Naive thymus-derived CD8-positive, alpha-beta T cell (primary cell): ENCODE results near the gene PLEKHJ1. TPM values are rescaled to one million over a fixed set of nuclear protein-coding genes. Genes with fewer than 3 reads are reported as not detected.

Experiments
- ATAC-seq, 2 donors: fragments of 150-1000 bp; cut with Tn5 transposase in 1 of 2; sonication (Bioruptor Pico), chemical (Tn5 transposase) in 1 of 2; 1 replicate in 1 of 2; 2 replicates in 1 of 2; pipeline ENCODE4 v1.10.0; 2021; ENCODE audit warnings: mild to moderate bottlenecking in 2 of 2, moderate library complexity in 2 of 2
- POLR2A ChIA-PET: fragments of 350-600 bp; sonication (Branson Sonifier 250); formaldehyde crosslinking; loops from one replicate; lab custom pipeline; 2021; ENCODE audit warnings: antibody characterized with exemption; lab: Charles Lee
- DNase-seq, 10 donors: peaks; one replicate each; pipeline versions ENCODE4 v3.0.0 to v3.0.0-alpha.2; 2020 to 2022
- H3K27ac Mint-ChIP-seq, 10 donors: one replicate each; pipeline ENCODE4 v1.8.0; 2020 to 2022; ENCODE audit warnings: mild to moderate bottlenecking in 10 of 10, mixed read lengths in 10 of 10, moderate library complexity in 4 of 10, inconsistent platforms in 1 of 10
- H3K27me3 Mint-ChIP-seq, 5 donors: one replicate each; pipeline ENCODE4 v1.8.0; 2021 to 2022; ENCODE audit warnings: mixed read lengths in 5 of 5
- H3K36me3 Mint-ChIP-seq, 3 donors: one replicate each; pipeline ENCODE4 v1.8.0; 2020 to 2022; ENCODE audit warnings: mixed read lengths in 3 of 3, mild to moderate bottlenecking in 2 of 3, inconsistent platforms in 1 of 3
- H3K4me1 Mint-ChIP-seq, 4 donors: one replicate each; pipeline ENCODE4 v1.8.0; 2021 to 2022; ENCODE audit warnings: mixed read lengths in 4 of 4
- H3K4me3 Mint-ChIP-seq, 10 donors: one replicate each; pipeline ENCODE4 v1.8.0; 2020 to 2022; ENCODE audit warnings: mild to moderate bottlenecking in 10 of 10, mixed read lengths in 10 of 10, moderate library complexity in 6 of 10, inconsistent platforms in 1 of 10
- H3K9me3 Mint-ChIP-seq, 9 donors: one replicate each; pipeline ENCODE4 v1.8.0; 2020 to 2022; ENCODE audit warnings: mixed read lengths in 9 of 9, mild to moderate bottlenecking in 3 of 9, inconsistent platforms in 1 of 9, moderate library complexity in 1 of 9
- polyA plus RNA-seq, 3 donors: library from polyadenylated mRNA; unstranded; fragments of 300-500 nt; fragmentation: Illumina TruSeq; gene quantifications; one replicate each; pipeline ENCODE4 v1.2.3, GENCODE V29; 2021
- total RNA-seq, 8 experiments: library from RNA in 2 of 8; stranded (reverse) in 2 of 8; gene quantifications; one replicate each; pipeline ENCODE4 v1.2.3 and lab custom pipeline; 2021 to 2026

Gene PLEKHJ1
- total and polyA plus RNA-seq, 5 experiments from 2014 or later: 56.7 to 106 (median 85.2) TPM

- POLR2A ChIA-PET: interaction anchor here (0.6 to 12.1 kb wide), 12 partner anchors 10 to 182 kb away, joined by 3 to 370 read pairs (median 10); partner anchors contain the start of genes AMH, JSRP1, LSM7 and PEAK3
- DNase-seq: peak in 1 of 10 donors; percentile 50
Measured at GRCh38 chr19:2275588-2276428, 39.7 kb upstream of the PLEKHJ1 start.

DNA sequence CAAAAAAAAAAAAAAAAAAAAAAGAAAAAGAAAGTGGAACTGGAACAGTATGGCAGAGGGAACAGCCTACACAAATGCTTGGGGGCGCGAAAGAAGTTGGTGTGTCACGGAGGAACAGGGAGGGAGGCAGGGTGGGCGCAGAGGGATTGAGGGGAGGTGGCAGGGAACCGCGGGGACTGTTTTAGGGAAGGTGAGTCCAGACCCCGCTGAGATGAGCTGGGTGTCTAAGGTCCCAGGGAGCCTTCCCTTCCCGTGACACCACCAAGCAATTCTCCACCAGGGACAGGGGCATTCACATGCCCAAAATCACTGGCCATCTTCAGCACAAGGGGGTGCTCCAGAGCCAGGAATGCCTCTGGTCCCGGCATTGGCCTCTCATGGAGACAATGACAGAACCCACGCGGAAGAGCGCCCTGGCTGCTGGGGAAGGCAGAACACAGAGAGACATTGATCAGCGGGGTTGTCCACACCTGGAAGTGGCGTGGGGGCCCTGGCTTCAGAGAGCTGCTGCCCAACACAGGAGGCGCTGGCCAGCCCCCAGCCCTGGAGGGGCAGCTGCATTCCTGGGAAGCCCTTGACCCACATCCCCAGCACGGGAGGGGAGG, 38.9 kb upstream of the PLEKHJ1 start:
- Mint-ChIP-seq H3K4me1 (peaks cover 19 to 39% (median 37%) of the 10 kb centered on the region in 4 donors), H3K27ac (peak overlapping the region in 9 of 10 donors; percentile 31 to 94 (median 87)), H3K27me3 (no peaks in the 10 kb centered on the region), H3K9me3 (no peaks in the 10 kb centered on the region), H3K4me3 (peak overlapping the region in 8 of 10 donors; percentile 13 to 79 (median 32)), H3K36me3 (peaks cover 0 to 31% (median 5%) of the 10 kb centered on the region in 3 donors)
- POLR2A ChIA-PET: interaction anchor here (0.6 to 12.1 kb wide), 17 partner anchors 11 to 201 kb away, joined by 3 to 370 read pairs (median 7); partner anchors contain the start of genes AMH, GADD45B, JSRP1 and LSM7
- ATAC-seq (peak; percentile 17 to 24), DNase-seq (peak in 5 of 10 donors; percentile 56 to 85 (median 64))

More at GRCh38 chr19:2275588-2276428, 39.7 kb upstream of the PLEKHJ1 start:
- peaks cover 0 to 31% (median 5%) of the 10 kb centered on the region in 3 donors for H3K36me3 Mint-ChIP-seq
- H3K4me1 Mint-ChIP-seq: peaks cover 19 to 41% (median 38%) of the 10 kb centered on the region in 4 donors
- H3K4me3 Mint-ChIP-seq: no peak overlapping the region
- no peak for ATAC-seq
- peak overlapping the region in 1 of 10 donors; percentile 88 for H3K27ac Mint-ChIP-seq
- H3K9me3 Mint-ChIP-seq: no peaks in the 10 kb centered on the region
- H3K27me3 Mint-ChIP-seq: no peaks in the 10 kb centered on the region

DNA sequence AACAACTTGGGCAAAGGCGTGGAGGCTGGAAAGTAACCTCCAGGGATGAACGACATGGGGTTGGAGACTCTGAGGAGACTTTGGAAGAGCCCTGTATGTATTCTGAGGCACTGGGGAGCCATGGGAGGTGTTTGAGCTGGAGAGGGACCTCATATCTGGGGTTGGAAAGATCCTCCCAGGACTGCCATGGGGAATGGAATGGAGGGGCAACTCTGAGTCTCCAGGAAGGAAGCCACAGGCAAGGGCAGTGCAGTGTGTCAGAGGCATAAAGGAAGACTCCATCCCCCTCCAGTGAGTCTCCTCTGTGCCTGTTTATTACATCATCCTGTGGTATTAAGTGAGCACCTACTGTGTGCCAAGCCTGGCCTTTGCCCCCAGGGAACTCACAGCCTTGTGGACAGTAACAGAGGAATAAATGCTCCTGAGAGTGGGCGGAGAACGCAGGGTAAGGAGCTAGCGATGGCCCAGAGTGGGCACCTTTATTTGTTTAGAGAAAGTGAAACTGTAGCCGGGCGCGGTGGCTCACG, 38.1 kb upstream of the PLEKHJ1 start:
- POLR2A ChIA-PET: interaction anchor here (0.6 to 12.1 kb wide), 19 partner anchors 11 to 398 kb away, joined by 3 to 370 read pairs (median 7); partner anchors contain the start of genes AMH, GADD45B, JSRP1 and LSM7
- DNase-seq: no peak
- peaks cover 19 to 39% (median 37%) of the 10 kb centered on the region in 4 donors for H3K4me1 Mint-ChIP-seq
- H3K27ac Mint-ChIP-seq: peak overlapping the region; percentile 79 to 95 (median 88)
- peak overlapping the region; percentile 15 to 89 (median 66) for H3K4me3 Mint-ChIP-seq
- no peak for ATAC-seq
- H3K27me3 Mint-ChIP-seq: no peaks in the 10 kb centered on the region
- peaks cover 0 to under 1% (median 0%) of the 10 kb centered on the region in 9 donors for H3K9me3 Mint-ChIP-seq
- peaks cover 0 to 36% (median 5%) of the 10 kb centered on the region in 3 donors for H3K36me3 Mint-ChIP-seq

GRCh38 chr19:2273356-2274184, 37.4 kb upstream of the PLEKHJ1 start:
- Mint-ChIP-seq H3K9me3 (peaks cover 0 to 2% (median 0%) of the 10 kb centered on the region in 9 donors), H3K27me3 (no peaks in the 10 kb centered on the region), H3K4me1 (peaks cover 19 to 41% (median 38%) of the 10 kb centered on the region in 4 donors), H3K27ac (peak overlapping the region; percentile 79 to 95 (median 88)), H3K4me3 (peak overlapping the region; percentile 36 to 89 (median 72)), H3K36me3 (peaks cover 0 to 36% (median 5%) of the 10 kb centered on the region in 3 donors)
- DNase-seq (peak; percentile 64 to 90 (median 78)), ATAC-seq (peak; percentile 24 to 44)
- POLR2A ChIA-PET: interaction anchor here (0.7 to 12.1 kb wide), 16 partner anchors 12 to 397 kb away, joined by 3 to 370 read pairs (median 7); partner anchors contain the start of genes AMH, GADD45B, JSRP1 and LSM7

- POLR2A ChIA-PET: interaction anchor here (0.6 to 12.1 kb wide), 21 partner anchors 14 to 347 kb away, joined by 3 to 370 read pairs (median 6); partner anchors contain the start of genes AMH, GADD45B, JSRP1 and LINGO3
- peak overlapping the region; percentile 90 to 96 (median 94) for H3K27ac Mint-ChIP-seq
- peak in 3 of 10 donors; percentile 13 to 63 (median 34) for DNase-seq
- H3K36me3 Mint-ChIP-seq: peaks cover 0 to 31% (median 5%) of the 10 kb centered on the region in 3 donors
- peaks cover 0 to 2% (median 0%) of the 10 kb centered on the region in 9 donors for H3K9me3 Mint-ChIP-seq
- H3K27me3 Mint-ChIP-seq: no peaks in the 10 kb centered on the region
- no peak for ATAC-seq
- H3K4me1 Mint-ChIP-seq: peaks cover 18 to 52% (median 42%) of the 10 kb centered on the region in 4 donors
- peak overlapping the region; percentile 88 to 97 (median 90) for H3K4me3 Mint-ChIP-seq
Measured at GRCh38 chr19:2271234-2272103, 35.3 kb upstream of the PLEKHJ1 start.

DNA sequence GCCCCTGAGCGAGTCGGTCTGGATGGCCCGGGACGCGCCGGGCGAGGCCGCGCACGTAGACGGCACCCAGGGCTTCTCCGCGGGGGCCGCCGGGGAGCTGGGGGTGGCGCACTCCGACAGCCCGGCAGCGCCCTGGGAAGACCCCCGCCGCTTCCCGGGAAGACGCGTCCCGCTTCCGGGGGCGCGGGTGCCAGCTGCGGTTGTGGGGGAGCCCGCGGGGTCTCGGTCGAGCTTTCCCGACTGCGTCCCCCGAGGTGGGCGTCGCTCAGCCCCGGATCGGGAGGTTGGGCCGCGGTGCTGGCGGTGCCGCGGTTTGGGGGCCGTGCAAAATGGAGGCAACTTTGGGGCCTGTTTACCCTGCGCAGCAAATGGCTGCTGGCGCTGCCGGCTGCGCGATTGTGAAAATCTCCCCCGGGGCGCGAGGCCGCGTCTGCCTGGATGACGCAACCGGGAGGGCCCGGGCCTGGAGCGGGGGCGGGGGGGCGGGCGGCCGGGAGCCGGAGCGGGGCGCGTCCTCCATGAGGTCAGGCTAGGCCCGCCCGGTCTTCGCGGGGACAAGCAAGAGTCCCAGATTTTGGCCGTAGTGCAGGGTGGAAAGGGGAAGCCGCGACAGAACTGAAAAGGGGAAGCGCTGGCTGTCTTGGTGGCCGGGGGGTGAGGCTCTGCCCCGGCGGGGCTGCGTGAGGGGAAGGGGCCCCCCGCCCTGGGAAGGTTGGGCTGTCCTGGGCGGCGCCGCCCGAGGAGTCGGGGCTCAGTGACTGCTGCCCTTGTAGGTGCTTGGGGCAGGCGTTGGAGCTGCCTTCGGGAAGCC, 34.5 kb upstream of the PLEKHJ1 start:
- Mint-ChIP-seq H3K9me3 (peaks cover 0 to 2% (median 0%) of the 10 kb centered on the region in 9 donors), H3K4me3 (peak overlapping the region; percentile 87 to 97 (median 90)), H3K36me3 (peaks cover 0 to 31% (median 5%) of the 10 kb centered on the region in 3 donors), H3K27ac (peak overlapping the region in 9 of 10 donors; percentile 69 to 96 (median 92)), H3K4me1 (peaks cover 18 to 55% (median 46%) of the 10 kb centered on the region in 4 donors), H3K27me3 (no peaks in the 10 kb centered on the region)
- DNase-seq (peak; percentile 61 to 85 (median 68)), ATAC-seq (peak; percentile 25 to 35)
- POLR2A ChIA-PET: interaction anchor here (0.6 to 12.1 kb wide), 19 partner anchors 15 to 348 kb away, joined by 3 to 370 read pairs (median 5); partner anchors contain the start of genes AMH, GADD45B, JSRP1 and LINGO3

DNA sequence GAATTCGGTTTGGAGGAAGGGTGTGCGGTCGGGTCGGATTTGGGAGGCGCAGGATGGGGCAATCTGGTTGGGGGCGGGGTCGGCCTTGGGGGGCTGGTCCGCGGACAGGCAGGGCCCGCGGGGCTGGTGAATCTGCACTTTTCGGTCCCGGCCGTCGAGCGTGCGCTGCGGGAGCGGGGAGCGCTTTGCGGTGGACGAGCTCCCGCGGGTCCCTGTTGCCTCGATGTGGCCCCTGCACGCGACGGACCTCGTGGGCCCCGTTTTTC, 34.0 kb upstream of the PLEKHJ1 start:
- H3K27ac Mint-ChIP-seq: peak overlapping the region; percentile 76 to 96 (median 93)
- POLR2A ChIA-PET: interaction anchor here (0.8 to 12.1 kb wide), 21 partner anchors 15 to 349 kb away, joined by 3 to 370 read pairs (median 5); partner anchors contain the start of genes AMH, JSRP1, LINGO3 and PEAK3
- ATAC-seq (no peak), DNase-seq (peak in 2 of 10 donors; percentile 36 to 52)
- peak overlapping the region; percentile 87 to 97 (median 90) for H3K4me3 Mint-ChIP-seq
- no peaks in the 10 kb centered on the region for H3K27me3 Mint-ChIP-seq
- H3K9me3 Mint-ChIP-seq: peaks cover 0 to 2% (median 0%) of the 10 kb centered on the region in 9 donors
- H3K36me3 Mint-ChIP-seq: peaks cover 0 to 30% (median 5%) of the 10 kb centered on the region in 3 donors
- H3K4me1 Mint-ChIP-seq: peaks cover 18 to 54% (median 44%) of the 10 kb centered on the region in 4 donors

DNA sequence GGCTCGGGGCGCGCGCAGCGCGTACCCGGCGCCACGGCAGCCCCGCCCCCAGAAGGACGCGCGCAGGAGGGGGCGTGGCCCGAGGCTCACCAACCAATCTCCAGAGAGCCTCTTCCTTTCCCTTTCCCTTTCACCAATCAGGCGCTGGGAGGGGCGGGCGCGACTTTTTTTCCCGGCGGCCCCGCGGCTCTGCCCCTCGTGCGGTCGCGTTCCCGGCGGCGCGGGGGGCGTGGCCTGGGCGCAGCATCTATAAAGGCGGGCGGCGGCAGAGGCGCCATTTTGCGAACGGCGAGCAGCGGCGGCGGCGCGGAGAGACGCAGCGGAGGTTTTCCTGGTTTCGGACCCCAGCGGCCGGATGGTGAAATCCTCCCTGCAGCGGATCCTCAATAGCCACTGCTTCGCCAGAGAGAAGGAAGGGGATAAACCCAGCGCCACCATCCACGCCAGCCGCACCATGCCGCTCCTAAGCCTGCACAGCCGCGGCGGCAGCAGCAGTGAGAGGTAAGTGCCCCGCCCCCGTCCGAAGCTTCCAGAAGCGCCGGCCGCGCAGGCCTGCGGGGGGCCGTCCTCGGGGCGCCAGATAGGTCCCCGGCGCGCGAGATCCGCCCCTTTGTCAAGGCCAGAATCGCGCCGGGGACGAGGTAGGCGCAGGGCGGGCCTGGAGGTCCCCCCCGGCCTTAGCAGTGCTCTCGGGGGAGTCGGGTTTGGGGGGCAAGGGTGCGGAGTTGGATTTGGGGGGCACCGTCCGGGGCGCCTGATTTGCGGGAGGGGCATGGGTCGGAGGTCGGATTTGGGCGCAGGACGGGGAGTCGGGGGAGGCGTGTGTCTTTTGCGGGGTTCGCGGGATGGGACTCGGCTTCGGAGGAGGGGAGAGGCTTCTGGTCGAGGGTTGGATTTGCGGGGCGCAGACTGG, 33.4 kb upstream of the PLEKHJ1 start:
- Mint-ChIP-seq H3K9me3 (peaks cover 0 to 2% (median 0%) of the 10 kb centered on the region in 9 donors), H3K36me3 (peaks cover 0 to 28% (median 5%) of the 10 kb centered on the region in 3 donors), H3K4me1 (peaks cover 15 to 55% (median 40%) of the 10 kb centered on the region in 4 donors)

GRCh38 chr19:2268861-2269243, 32.7 kb upstream of the PLEKHJ1 start:
- DNase-seq (no peak), ATAC-seq (peak in 1 of 2 donors; percentile 5)
- Mint-ChIP-seq H3K4me3 (peak overlapping the region; percentile 87 to 97 (median 90)), H3K27ac (peak overlapping the region; percentile 66 to 96 (median 92)), H3K36me3 (peaks cover 0 to 25% (median 5%) of the 10 kb centered on the region in 3 donors), H3K9me3 (peaks cover 0 to 2% (median 0%) of the 10 kb centered on the region in 9 donors), H3K27me3 (no peaks in the 10 kb centered on the region), H3K4me1 (peaks cover 10 to 54% (median 34%) of the 10 kb centered on the region in 4 donors)
- POLR2A ChIA-PET: interaction anchor here (0.7 to 11.8 kb wide), 5 partner anchors 14 to 337 kb away, joined by 3 to 370 read pairs (median 5); partner anchors contain the start of genes AMH, JSRP1, PLEKHJ1 and SF3A2

More for the DNA sequence above, 33.4 kb upstream of the PLEKHJ1 start:
- H3K4me3 Mint-ChIP-seq: peak overlapping the region; percentile 87 to 97 (median 90)
- POLR2A ChIA-PET: interaction anchor here (0.7 to 12.1 kb wide), 22 partner anchors 14 to 372 kb away, joined by 3 to 370 read pairs (median 4); partner anchors contain the start of genes AMH, JSRP1, LINGO3 and PEAK3
- peak; percentile 98 to 100 (median 99) for DNase-seq
- peak overlapping the region; percentile 76 to 96 (median 93) for H3K27ac Mint-ChIP-seq
- ATAC-seq: peak; percentile 77 to 85
- H3K27me3 Mint-ChIP-seq: no peaks in the 10 kb centered on the region
